H1 (cell line): ENCODE measurements around the gene BSG. TPM values are rescaled to one million over a fixed set of nuclear protein-coding genes. Genes with fewer than 3 reads are reported as not detected.
A peak's percentile ranks its signal among the peaks of the same experiment; 100 is the strongest.

Source experiments
- CTCF ChIA-PET: fragments of 300-600 bp; sonication (Branson Sonifier 250); formaldehyde crosslinking; loops from one replicate; lab custom pipeline; 2021; ENCODE audit not compliant: partially characterized antibody; lab: Charles Lee
- POLR2A ChIA-PET: fragments of 300-600 bp; sonication (Branson Sonifier 250); formaldehyde crosslinking; loops from one replicate; lab custom pipeline; 2021; ENCODE audit warnings: inconsistent platforms; ENCODE audit not compliant: partially characterized antibody; lab: Charles Lee
- DNase-seq, 2 experiments: peaks; one replicate each; pipeline versions ENCODE4 v3.0.0 to v3.0.0-alpha.2; 2010 to 2022; ENCODE audit warnings: low spot score in 2 of 2, low read depth in 1 of 2, mixed read lengths in 1 of 2
- FAIRE-seq: peaks from 2 replicates; lab custom pipeline; 2011; peaks lifted over from hg19 to GRCh38; lab: Jason Lieb, UNC
- H2AFZ ChIP-seq: 2 replicates; pipeline ENCODE4 v1.8.1; 2012; ENCODE audit warnings: low read length, inconsistent platforms
- H2AK5ac ChIP-seq: 2 replicates; pipeline ENCODE4 v1.6.1; 2013; ENCODE audit warnings: low read depth, low read length
- H2BK120ac ChIP-seq: replicated peaks from 2 replicates; pipeline ENCODE3; 2013; ENCODE audit warnings: low read depth, low read length, inconsistent platforms
- H2BK12ac ChIP-seq: 2 replicates; pipeline ENCODE4 v1.6.1; 2013; ENCODE audit warnings: low read depth, low read length
- H2BK15ac ChIP-seq: 2 replicates; pipeline ENCODE4 v1.6.1; 2013; ENCODE audit warnings: low read length
- H2BK20ac ChIP-seq: 2 replicates; pipeline ENCODE4 v1.6.1; 2013; ENCODE audit warnings: low read length
- H2BK5ac ChIP-seq: 2 replicates; pipeline ENCODE4 v1.6.1; 2013; ENCODE audit warnings: low read depth, low read length
- H3K14ac ChIP-seq: 2 replicates; pipeline ENCODE4 v1.6.1; 2013; ENCODE audit warnings: inconsistent platforms; ENCODE audit not compliant: insufficient read length
- H3K18ac ChIP-seq: 2 replicates; pipeline ENCODE4 v1.6.1; 2013; ENCODE audit warnings: low read length; ENCODE audit errors: extremely low read depth
- H3K23ac ChIP-seq: 2 replicates; pipeline ENCODE4 v1.6.1; 2013; ENCODE audit warnings: inconsistent platforms; ENCODE audit not compliant: insufficient read length
- H3K23me2 ChIP-seq: 2 replicates; pipeline ENCODE4 v1.6.1; 2013; ENCODE audit warnings: low read depth, low read length
- H3K27ac ChIP-seq: 2 replicates; pipeline ENCODE4 v1.6.1; 2011; ENCODE audit warnings: low read depth, low read length, inconsistent platforms
- H3K27me3 ChIP-seq, 4 experiments: replicated peaks in 1 of 4; 1 replicate in 1 of 4; 2 replicates in 3 of 4; pipeline versions ENCODE4 v1.6.1 to v1.8.1; 2011 to 2013; ENCODE audit warnings: low read length in 3 of 4, mild to moderate bottlenecking in 3 of 4, inconsistent platforms in 2 of 4, mixed read lengths in 2 of 4, moderate library complexity in 1 of 4; ENCODE audit not compliant: control insufficient read depth in 3 of 4, insufficient read depth in 3 of 4; ENCODE audit errors: extremely low read depth in 1 of 4
- H3K36me3 ChIP-seq, 4 experiments: 2 replicates each; pipeline versions ENCODE4 v1.6.1 to v1.8.1; 2011 to 2013; ENCODE audit warnings: mild to moderate bottlenecking in 4 of 4, low read length in 3 of 4, moderate library complexity in 2 of 4, control low read depth in 1 of 4, inconsistent platforms in 1 of 4; ENCODE audit not compliant: insufficient read depth in 4 of 4, control insufficient read depth in 2 of 4
- H3K4ac ChIP-seq: replicated peaks from 2 replicates; pipeline ENCODE3; 2013; ENCODE audit warnings: low read length, low read depth, mixed read lengths, inconsistent platforms; ENCODE audit not compliant: insufficient read length
- H3K4me1 ChIP-seq, 4 experiments: replicated peaks in 1 of 4; 1 replicate in 1 of 4; 2 replicates in 3 of 4; pipeline versions ENCODE4 v1.6.1 to v1.8.1; 2011 to 2013; ENCODE audit warnings: low read length in 3 of 4, inconsistent platforms in 2 of 4, mixed read lengths in 1 of 4; ENCODE audit not compliant: insufficient read depth in 4 of 4, control insufficient read depth in 3 of 4
- H3K4me2 ChIP-seq, 2 experiments: 2 replicates each; pipeline versions ENCODE4 v1.6.1 to v1.8.1; 2011 to 2013; ENCODE audit warnings: low read depth in 2 of 2, low read length in 2 of 2, control low read depth in 1 of 2, inconsistent platforms in 1 of 2, mild to moderate bottlenecking in 1 of 2; ENCODE audit not compliant: insufficient read depth in 1 of 2
- H3K4me3 ChIP-seq, 4 experiments: fragments of 200-600, 300-600 bp in 1 of 4; sonication (generic), shearing (Covaris generic), sonication (Bioruptor Twin) in 1 of 4; 2 replicates each; pipeline versions ENCODE4 v1.5.1 to v1.8.1; 2011 to 2016; ENCODE audit warnings: low read length in 4 of 4, low read depth in 3 of 4, control low read depth in 2 of 4, inconsistent platforms in 2 of 4, mild to moderate bottlenecking in 2 of 4, mixed read lengths in 1 of 4, moderate library complexity in 1 of 4; ENCODE audit not compliant: insufficient read depth in 2 of 4; ENCODE audit errors: extremely low read depth in 1 of 4
- H3K56ac ChIP-seq: replicated peaks from 2 replicates; pipeline ENCODE3; 2013; ENCODE audit warnings: low read depth, mild to moderate bottlenecking, mixed read lengths, low read length, inconsistent platforms; ENCODE audit not compliant: insufficient read length
- H3K79me1 ChIP-seq: 2 replicates; pipeline ENCODE4 v1.6.1; 2013; ENCODE audit warnings: low read depth, low read length, control low read depth
- H3K79me2 ChIP-seq, 2 experiments: 2 replicates each; pipeline versions ENCODE4 v1.6.1 to v1.8.1; 2012 to 2013; ENCODE audit warnings: low read length in 2 of 2, mild to moderate bottlenecking in 2 of 2, inconsistent platforms in 1 of 2; ENCODE audit not compliant: insufficient read depth in 2 of 2, control insufficient read depth in 1 of 2
- H3K9ac ChIP-seq, 4 experiments: replicated peaks in 1 of 4; 1 replicate in 1 of 4; 2 replicates in 3 of 4; pipeline versions ENCODE4 v1.6.1 to v1.8.1; 2011 to 2013; ENCODE audit warnings: low read depth in 3 of 4, low read length in 3 of 4, control low read depth in 2 of 4, mild to moderate bottlenecking in 2 of 4, moderate library complexity in 2 of 4, inconsistent platforms in 1 of 4; ENCODE audit errors: extremely low read depth in 1 of 4
- H3K9me3 ChIP-seq, 2 experiments: 2 replicates each; pipeline versions ENCODE4 v1.6.1 to v1.8.1; 2012 to 2013; ENCODE audit warnings: mild to moderate bottlenecking in 2 of 2, moderate library complexity in 2 of 2, control low read depth in 1 of 2, inconsistent platforms in 1 of 2, low read depth in 1 of 2, low read length in 1 of 2, mixed read lengths in 1 of 2; ENCODE audit not compliant: insufficient read depth in 2 of 2
- H4K20me1 ChIP-seq, 2 experiments: replicated peaks in 1 of 2; 2 replicates each; pipeline versions ENCODE3 to v1.8.1; 2011 to 2013; ENCODE audit warnings: inconsistent platforms in 2 of 2, low read length in 2 of 2, mild to moderate bottlenecking in 1 of 2; ENCODE audit not compliant: insufficient read depth in 2 of 2, control insufficient read depth in 1 of 2
- H4K5ac ChIP-seq: 2 replicates; pipeline ENCODE4 v1.6.1; 2013; ENCODE audit warnings: low read length, low read depth, mixed read lengths, inconsistent platforms; ENCODE audit not compliant: insufficient read length
- H4K8ac ChIP-seq: 2 replicates; pipeline ENCODE4 v1.8.0; 2013; ENCODE audit warnings: mild to moderate bottlenecking, moderate library complexity, low read length, inconsistent platforms; ENCODE audit not compliant: insufficient read depth; ENCODE audit errors: extremely low read depth
- H4K91ac ChIP-seq: replicated peaks from 2 replicates; pipeline ENCODE3; 2013; ENCODE audit warnings: low read length, mixed read lengths, inconsistent platforms; ENCODE audit not compliant: insufficient read length
- CBX8 ChIP-seq: fragments of 300-800, 300-1000 bp; sonication (generic); IDR thresholded peaks from 2 replicates; pipeline ENCODE4 v1.7.1; 2016; ENCODE audit warnings: low read depth, low read length, borderline replicate concordance
- KDM4A ChIP-seq: IDR thresholded peaks from one replicate; pipeline ENCODE4 v1.7.1; 2012; ENCODE audit warnings: low read depth, mild to moderate bottlenecking, moderate library complexity, low read length, inconsistent platforms; ENCODE audit not compliant: severe bottlenecking
- POLR2A ChIP-seq, 2 experiments: IDR thresholded peaks; 1 replicate in 1 of 2; 2 replicates in 1 of 2; pipeline ENCODE4 v1.6.1; 2011; ENCODE audit warnings: low read depth in 2 of 2, low read length in 2 of 2, mild to moderate bottlenecking in 2 of 2; ENCODE audit errors: control extremely low read depth in 1 of 2
- RXRA ChIP-seq: IDR thresholded peaks from 2 replicates; pipeline ENCODE4 v1.6.1; 2011; ENCODE audit warnings: low read depth, mild to moderate bottlenecking, low read length, moderate library complexity; ENCODE audit not compliant: insufficient read depth
- SAP30 ChIP-seq: fragments of 300-600 bp; sonication (generic); IDR thresholded peaks from 2 replicates; pipeline ENCODE4 v1.7.1; 2012; ENCODE audit warnings: low read length, moderate library complexity, mild to moderate bottlenecking, inconsistent platforms; ENCODE audit not compliant: insufficient read depth, insufficient replicate concordance
- SP1 ChIP-seq: IDR thresholded peaks from 2 replicates; pipeline ENCODE4 v1.6.1; 2011; ENCODE audit warnings: low read depth, low read length
- SP4 ChIP-seq: IDR thresholded peaks from 2 replicates; pipeline ENCODE4 v1.6.1; 2012; ENCODE audit warnings: low read length, inconsistent platforms
- TAF1 ChIP-seq: IDR thresholded peaks from 2 replicates; pipeline ENCODE4 v1.6.1; 2011; ENCODE audit warnings: mild to moderate bottlenecking, low read depth, low read length
- TBP ChIP-seq: IDR thresholded peaks from 2 replicates; pipeline ENCODE4 v1.6.1; 2011; ENCODE audit warnings: low read depth, low read length, improper control_type of control experiment
- TCF12 ChIP-seq: IDR thresholded peaks from 2 replicates; pipeline ENCODE4 v1.6.1; 2011; ENCODE audit warnings: low read depth, mild to moderate bottlenecking, low read length
- TEAD4 ChIP-seq: IDR thresholded peaks from 2 replicates; pipeline ENCODE4 v1.6.1; 2012; ENCODE audit warnings: low read depth, low read length, inconsistent platforms, mixed read lengths
- WGBS, 2 experiments: shearing (Covaris generic) in 1 of 2; methylation state at CpG; one replicate each; pipeline versions ENCODE4 v1.1.6 to v1.1.7; 2013 to 2015; ENCODE audit warnings: low lambda C conversion rate in 2 of 2, mixed read lengths in 2 of 2, inconsistent platforms in 1 of 2, low coverage in 1 of 2, missing lambda C conversion rate in 1 of 2; ENCODE audit not compliant: insufficient replicate concordance in 2 of 2, insufficient coverage in 1 of 2, insufficient read length in 1 of 2; ENCODE audit errors: extremely low coverage in 1 of 2, missing lambda C conversion rate in 1 of 2; 5-methylcytosine and 5-hydroxymethylcytosine counted together
- polyA plus RNA-seq, 7 experiments: library from polyadenylated mRNA; depleted of rRNA in 3 of 7; stranded (reverse) in 5 of 7; unstranded in 2 of 7; fragments of >200 nt in 5 of 7; fragments of 200-250 nt in 2 of 7; gene quantifications; 1 replicate in 5 of 7; 2 replicates in 1 of 7; 4 replicates in 1 of 7; pipeline versions ENCODE4 v1.2.1 to v1.2.3, GENCODE V29; 2011 to 2013; ENCODE audit warnings: missing spikeins in 2 of 7, mixed read lengths in 2 of 7
- total RNA-seq: library from RNA; stranded (reverse); fragmentation: NEBNext Ultra II Directional; extraction: Animal tissue kit (Norgen Biotek cat#: 25700); gene quantifications from 2 replicates; pipeline ENCODE4 v1.2.1, GENCODE V29; 2021
- TF ChIP-seq, protein P1 (sequence below): IDR thresholded peaks from 2 replicates; pipeline ENCODE4 v1.6.1; 2012; ENCODE audit warnings: low read length, inconsistent platforms

Gene BSG
- total and polyA plus RNA-seq, 2 of the 8 experiments (the other 6 are each of a cell fraction or from before 2014, with no cell fraction given) = 726 to 1,055 TPM

DNA sequence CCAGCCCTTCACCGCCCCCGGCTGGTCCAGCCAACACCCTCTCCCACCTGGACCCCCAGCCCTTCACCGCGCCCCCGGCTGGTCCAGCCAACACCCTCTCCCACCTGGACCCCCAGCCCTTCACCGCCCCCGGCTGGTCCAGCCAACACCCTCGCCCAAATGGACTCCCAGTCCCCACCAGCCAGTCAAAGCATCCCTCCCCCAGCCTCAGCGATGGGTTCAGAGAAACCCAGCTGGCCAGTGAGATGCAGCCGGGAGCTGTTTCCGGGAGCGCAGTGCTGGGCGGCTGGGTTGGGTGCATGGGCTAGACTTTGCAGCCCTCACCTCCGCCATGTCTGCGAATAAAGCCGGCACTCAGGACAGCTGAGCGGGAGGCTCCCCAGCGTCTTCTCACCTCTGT lies 47.4 kb upstream of the BSG start:
- no peaks in the 10 kb centered on the region for H3K79me2 ChIP-seq
- H3K4ac ChIP-seq = no peak overlapping the region
- H3K79me1 ChIP-seq = no peaks in the 10 kb centered on the region
- H4K20me1 ChIP-seq = no peaks in the 10 kb centered on the region
- peak overlapping the region; percentile 39; the same call in 1 of the 2 replicates for H2BK12ac ChIP-seq
- 73% methylated on average over 11 of the region's 18 CpGs; no CpG with 5 or more reads in 1 of the 2 experiments for WGBS, 2 experiments
- H3K27ac ChIP-seq = no peak overlapping the region
- peaks cover 0 to 3% (median 0%) of the 10 kb centered on the region in 4 experiments; a peak in 2 of 7 replicates for H3K4me1 ChIP-seq
- H2BK5ac ChIP-seq = peak overlapping the region; percentile 32; the same call in 1 of the 2 replicates
- 0 out of 2 replicates have a peak overlapping the region, but pooled peaks have one; percentile 18 for H2BK20ac ChIP-seq
- H3K9ac ChIP-seq = no peak overlapping the region
- DNase-seq (no peak), FAIRE-seq (no peak)
- H3K23ac ChIP-seq = no peak overlapping the region
- no peak overlapping the region for H3K4me2 ChIP-seq
- peak overlapping the region; percentile 38; the same call in 1 of the 2 replicates for H3K18ac ChIP-seq
- H2BK15ac ChIP-seq = peak overlapping the region; percentile 81; the same call in 1 of the 2 replicates
- no peak overlapping the region for H3K14ac ChIP-seq
- no peak overlapping the region for H4K8ac ChIP-seq
- H3K27me3 ChIP-seq = peaks cover 0 to under 1% (median 0%) of the 10 kb centered on the region in 4 experiments; a peak in 1 of 7 replicates
- no peak overlapping the region for H2AK5ac ChIP-seq
- CTCF ChIA-PET = interaction anchor here (1.3 to 2.5 kb wide), 3 partner anchors 8 to 30 kb away, joined by 3 to 13 read pairs (median 6); no protein-coding TSS in a partner anchor
- H3K9me3 ChIP-seq = peaks cover 10 to 19% of the 10 kb centered on the region in 2 experiments; a peak in 2 of 4 replicates
- peaks cover 0 to under 1% (median 0%) of the 10 kb centered on the region in 4 experiments; a peak in 1 of 8 replicates for H3K36me3 ChIP-seq
- H4K91ac ChIP-seq = peak overlapping the region; percentile 73
- H3K4me3 ChIP-seq = no peak overlapping the region
- no peak overlapping the region for H3K56ac ChIP-seq
- H2BK120ac ChIP-seq = no peak overlapping the region
- no peak overlapping the region for H4K5ac ChIP-seq
- 0 out of 2 replicates have a peak, but pooled peaks cover 2% of the 10 kb centered on the region for H3K23me2 ChIP-seq
- no peak overlapping the region for H2AFZ ChIP-seq
- POLR2A ChIA-PET = interaction anchor here (1.3 to 3.1 kb wide), 2 partner anchors 8 to 52 kb away, joined by 5 to 10 read pairs; no protein-coding TSS in a partner anchor
- no peak for TF ChIP-seq CBX8
- no peak for TF ChIP-seq POLR2A (IDR thresholded peaks at IDR 0.05; ENCODE audit: control extremely low read depth in 1 of 2, low read depth in 2 of 2, low read length in 2 of 2)
- no peak for TF ChIP-seq TBP
- TF ChIP-seq SP4 = no peak
- TF ChIP-seq, protein P1, sequence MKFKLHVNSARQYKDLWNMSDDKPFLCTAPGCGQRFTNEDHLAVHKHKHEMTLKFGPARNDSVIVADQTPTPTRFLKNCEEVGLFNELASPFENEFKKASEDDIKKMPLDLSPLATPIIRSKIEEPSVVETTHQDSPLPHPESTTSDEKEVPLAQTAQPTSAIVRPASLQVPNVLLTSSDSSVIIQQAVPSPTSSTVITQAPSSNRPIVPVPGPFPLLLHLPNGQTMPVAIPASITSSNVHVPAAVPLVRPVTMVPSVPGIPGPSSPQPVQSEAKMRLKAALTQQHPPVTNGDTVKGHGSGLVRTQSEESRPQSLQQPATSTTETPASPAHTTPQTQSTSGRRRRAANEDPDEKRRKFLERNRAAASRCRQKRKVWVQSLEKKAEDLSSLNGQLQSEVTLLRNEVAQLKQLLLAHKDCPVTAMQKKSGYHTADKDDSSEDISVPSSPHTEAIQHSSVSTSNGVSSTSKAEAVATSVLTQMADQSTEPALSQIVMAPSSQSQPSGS = no peak
- TF ChIP-seq TAF1 = no peak
- TF ChIP-seq TCF12 = no peak
- no peak for TF ChIP-seq SP1
- TF ChIP-seq TEAD4 = no peak
- TF ChIP-seq SAP30 = no peak
- no peak for TF ChIP-seq RXRA
- no peak for TF ChIP-seq KDM4A
